HUES6 (cell line): ENCODE measurements around the gene PRR19.

Source experiments
- H3K27ac ChIP-seq: 2 replicates; pipeline ENCODE4 v1.7.0; 2013; ENCODE audit warnings: low read depth, mild to moderate bottlenecking, low read length, inconsistent platforms
- H3K27me3 ChIP-seq: 2 replicates; pipeline ENCODE4 v1.6.1; 2013; ENCODE audit warnings: low read length; ENCODE audit not compliant: control insufficient read depth, insufficient read depth
- H3K36me3 ChIP-seq: 2 replicates; pipeline ENCODE4 v1.6.1; 2013; ENCODE audit warnings: low read length; ENCODE audit not compliant: control insufficient read depth, insufficient read depth
- H3K4me1 ChIP-seq: 2 replicates; pipeline ENCODE4 v1.6.1; 2013; ENCODE audit warnings: low read length; ENCODE audit not compliant: control insufficient read depth, insufficient read depth
- H3K4me3 ChIP-seq: 2 replicates; pipeline ENCODE4 v1.5.1; 2013; ENCODE audit warnings: low read depth, low read length
- H3K9ac ChIP-seq: one replicate; pipeline ENCODE4 v1.6.1; 2013; ENCODE audit warnings: mild to moderate bottlenecking, low read length
- H3K9me3 ChIP-seq: 2 replicates; pipeline ENCODE4 v1.6.1; 2013; ENCODE audit warnings: low read depth, low read length; ENCODE audit not compliant: control insufficient read depth, insufficient read depth

PRR19 gene

DNA sequence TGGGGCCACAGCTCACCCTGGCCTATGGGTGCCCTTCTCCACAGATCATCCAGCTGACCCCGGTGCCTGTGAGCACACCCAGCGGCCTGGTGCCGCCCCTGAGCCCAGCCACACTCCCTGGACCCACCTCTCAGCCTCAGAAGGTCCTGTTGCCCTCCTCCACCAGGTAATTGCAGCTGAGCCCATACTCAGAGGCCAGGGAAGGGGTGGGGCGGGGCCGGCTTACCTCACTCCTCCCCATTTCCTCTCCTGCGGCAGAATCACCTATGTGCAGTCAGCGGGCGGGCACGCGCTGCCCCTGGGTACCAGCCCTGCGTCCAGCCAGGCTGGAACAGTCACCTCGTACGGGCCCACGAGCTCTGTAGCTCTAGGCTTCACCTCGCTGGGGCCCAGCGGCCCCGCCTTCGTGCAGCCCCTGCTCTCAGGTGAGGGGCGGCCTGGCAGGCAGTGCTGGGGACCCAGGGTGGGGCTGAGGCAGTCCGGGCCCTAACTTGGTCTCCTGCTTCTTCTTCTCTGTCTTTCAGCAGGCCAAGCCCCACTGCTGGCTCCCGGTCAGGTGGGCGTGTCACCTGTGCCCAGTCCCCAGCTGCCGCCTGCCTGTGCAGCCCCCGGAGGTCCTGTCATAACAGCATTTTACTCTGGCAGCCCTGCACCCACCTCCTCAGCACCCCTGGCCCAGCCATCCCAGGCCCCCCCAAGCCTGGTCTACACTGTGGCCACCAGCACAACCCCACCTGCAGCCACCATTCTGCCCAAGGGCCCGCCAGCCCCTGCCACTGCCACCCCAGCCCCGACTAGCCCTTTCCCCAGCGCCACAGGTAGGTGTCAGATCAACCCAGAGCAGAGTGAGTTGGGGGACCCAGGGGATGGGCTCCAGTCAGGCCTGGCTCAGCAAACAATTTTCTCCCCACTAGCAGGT, 9.6 kb upstream of the PRR19 start:
- no peaks in the 10 kb centered on the region for H3K27me3 ChIP-seq
- H3K9me3 ChIP-seq = no peaks in the 10 kb centered on the region
- no peak overlapping the region for H3K4me3 ChIP-seq
- H3K27ac ChIP-seq = no peak overlapping the region
- peaks cover 15% of the 10 kb centered on the region for H3K4me1 ChIP-seq
- H3K9ac ChIP-seq = peak overlapping the region; percentile 22
- peaks cover 89% of the 10 kb centered on the region for H3K36me3 ChIP-seq

- no peaks in the 10 kb centered on the region for H3K9me3 ChIP-seq
- peaks cover 15% of the 10 kb centered on the region for H3K4me1 ChIP-seq
- H3K27ac ChIP-seq = no peak overlapping the region
- H3K9ac ChIP-seq = no peak overlapping the region
- H3K27me3 ChIP-seq = no peaks in the 10 kb centered on the region
- peaks cover 82% of the 10 kb centered on the region for H3K36me3 ChIP-seq
- no peak overlapping the region for H3K4me3 ChIP-seq
These were observed 9.0 kb upstream of the PRR19 start for GRCh38 chr19:42292963-42293362.

DNA sequence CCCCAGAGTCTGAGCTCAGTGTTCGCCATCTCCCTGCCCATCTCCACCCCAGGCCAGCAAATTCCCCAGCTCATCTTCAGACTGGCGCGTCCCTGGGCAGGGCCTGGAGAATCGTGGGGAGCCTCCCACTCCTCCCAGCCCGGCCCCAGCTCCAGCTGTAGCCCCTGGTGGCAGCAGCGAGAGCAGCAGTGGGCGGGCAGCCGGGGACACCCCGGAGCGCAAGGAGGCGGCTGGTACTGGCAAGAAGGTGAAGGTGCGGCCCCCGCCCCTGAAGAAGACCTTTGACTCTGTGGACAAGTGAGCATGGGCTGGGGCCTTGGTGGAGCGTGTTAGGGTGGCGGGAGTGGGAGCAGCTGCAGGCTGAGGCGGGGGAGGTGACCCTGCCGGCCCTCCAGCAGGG, 8.4 kb upstream of the PRR19 start:
- peaks cover 77% of the 10 kb centered on the region for H3K36me3 ChIP-seq
- no peak overlapping the region for H3K27ac ChIP-seq
- H3K4me3 ChIP-seq = no peak overlapping the region
- no peaks in the 10 kb centered on the region for H3K27me3 ChIP-seq
- no peak overlapping the region for H3K9ac ChIP-seq
- H3K9me3 ChIP-seq = no peaks in the 10 kb centered on the region
- H3K4me1 ChIP-seq = peaks cover 15% of the 10 kb centered on the region

DNA sequence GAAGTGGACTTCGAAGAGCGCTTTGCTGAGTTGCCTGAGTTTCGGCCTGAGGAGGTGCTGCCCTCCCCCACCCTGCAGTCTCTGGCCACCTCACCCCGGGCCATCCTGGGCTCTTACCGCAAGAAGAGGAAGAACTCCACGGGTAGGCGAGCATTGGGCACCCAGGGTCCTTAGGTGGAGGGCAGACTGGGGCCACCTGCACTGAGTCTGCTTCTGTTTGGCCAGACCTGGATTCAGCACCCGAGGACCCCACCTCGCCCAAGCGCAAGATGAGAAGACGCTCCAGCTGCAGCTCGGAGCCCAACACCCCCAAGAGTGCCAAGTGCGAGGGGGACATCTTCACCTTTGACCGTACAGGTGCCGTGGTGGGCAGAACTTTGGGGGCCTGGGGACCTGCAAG, 8.0 kb upstream of the PRR19 start:
- Histone ChIP-seq H3K36me3 (peaks cover 73% of the 10 kb centered on the region), H3K9ac (no peak overlapping the region), H3K9me3 (no peaks in the 10 kb centered on the region), H3K4me1 (peaks cover 15% of the 10 kb centered on the region), H3K4me3 (no peak overlapping the region), H3K27ac (no peak overlapping the region), H3K27me3 (no peaks in the 10 kb centered on the region)

GRCh38 chr19:42294471-42295137, 7.3 kb upstream of the PRR19 start:
- no peak overlapping the region for H3K9ac ChIP-seq
- H3K4me1 ChIP-seq = peaks cover 15% of the 10 kb centered on the region
- H3K9me3 ChIP-seq = no peaks in the 10 kb centered on the region
- H3K27ac ChIP-seq = no peak overlapping the region
- H3K4me3 ChIP-seq = no peak overlapping the region
- H3K36me3 ChIP-seq = peaks cover 66% of the 10 kb centered on the region
- H3K27me3 ChIP-seq = no peaks in the 10 kb centered on the region

GRCh38 chr19:42295342-42295741, 6.6 kb upstream of the PRR19 start:
- H3K4me3 ChIP-seq = no peak overlapping the region
- H3K4me1 ChIP-seq = peaks cover 15% of the 10 kb centered on the region
- H3K9ac ChIP-seq = no peak overlapping the region
- peaks cover 65% of the 10 kb centered on the region for H3K36me3 ChIP-seq
- no peaks in the 10 kb centered on the region for H3K27me3 ChIP-seq
- H3K27ac ChIP-seq = no peak overlapping the region
- no peaks in the 10 kb centered on the region for H3K9me3 ChIP-seq

GRCh38 chr19:42295831-42296525, 6.0 kb upstream of the PRR19 start:
- Histone ChIP-seq H3K27ac (no peak overlapping the region), H3K9me3 (no peaks in the 10 kb centered on the region), H3K36me3 (peaks cover 59% of the 10 kb centered on the region), H3K9ac (no peak overlapping the region), H3K4me3 (no peak overlapping the region), H3K4me1 (peaks cover 10% of the 10 kb centered on the region), H3K27me3 (no peaks in the 10 kb centered on the region)

DNA sequence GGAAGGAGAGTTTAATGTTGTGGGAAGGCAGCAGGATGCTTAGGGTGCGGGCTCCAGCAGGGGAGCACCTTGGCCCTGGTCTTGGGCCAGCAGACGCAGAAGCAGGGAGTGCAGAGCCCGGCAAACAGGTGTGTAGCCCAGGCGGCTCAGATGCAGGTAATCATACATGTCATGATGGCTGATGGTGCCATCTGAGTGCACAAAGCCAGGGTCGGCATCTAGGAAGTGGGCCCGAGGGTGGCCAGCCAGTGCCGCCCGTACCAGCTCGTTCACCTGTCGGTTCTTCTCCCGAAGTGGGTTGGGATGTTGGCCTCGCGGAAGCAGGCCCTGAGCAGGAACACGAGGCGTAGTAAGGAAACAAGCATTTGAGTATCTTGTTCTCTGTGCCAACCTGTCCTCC, 4.9 kb upstream of the PRR19 start:
- Histone ChIP-seq H3K27ac (no peak overlapping the region), H3K4me1 (peaks cover 7% of the 10 kb centered on the region), H3K4me3 (no peak overlapping the region), H3K9me3 (no peaks in the 10 kb centered on the region), H3K36me3 (peaks cover 48% of the 10 kb centered on the region), H3K27me3 (no peaks in the 10 kb centered on the region), H3K9ac (no peak overlapping the region)

GRCh38 chr19:42303101-42303464, 1.2 kb downstream of the PRR19 start:
- peaks cover 6% of the 10 kb centered on the region for H3K36me3 ChIP-seq
- peaks cover 17% of the 10 kb centered on the region for H3K4me1 ChIP-seq
- 0 out of 2 replicates have a peak overlapping the region, but pooled peaks have one; percentile 57 for H3K27ac ChIP-seq
- no peaks in the 10 kb centered on the region for H3K9me3 ChIP-seq
- H3K4me3 ChIP-seq = peak overlapping the region; percentile 99
- peak overlapping the region; percentile 57 for H3K9ac ChIP-seq
- no peaks in the 10 kb centered on the region for H3K27me3 ChIP-seq

GRCh38 chr19:42303876-42304275, 1.9 kb downstream of the PRR19 start:
- Histone ChIP-seq H3K27me3 (no peaks in the 10 kb centered on the region), H3K27ac (no peak overlapping the region), H3K4me1 (peaks cover 17% of the 10 kb centered on the region), H3K9me3 (no peaks in the 10 kb centered on the region), H3K4me3 (no peak overlapping the region), H3K9ac (no peak overlapping the region), H3K36me3 (peaks cover 6% of the 10 kb centered on the region)

GRCh38 chr19:42306646-42307045, 4.7 kb downstream of the PRR19 start:
- Histone ChIP-seq H3K36me3 (no peaks in the 10 kb centered on the region), H3K4me3 (no peak overlapping the region)

More at GRCh38 chr19:42306646-42307045, 4.7 kb downstream of the PRR19 start:
- no peak overlapping the region for H3K27ac ChIP-seq
- no peaks in the 10 kb centered on the region for H3K9me3 ChIP-seq
- peaks cover 12% of the 10 kb centered on the region for H3K4me1 ChIP-seq
- no peaks in the 10 kb centered on the region for H3K27me3 ChIP-seq
- H3K9ac ChIP-seq = no peak overlapping the region
